ENCODE measurements around the gene MLXIP. TPM values are rescaled to one million over a fixed set of nuclear protein-coding genes. Genes with fewer than 3 reads are reported as not detected.

The MLXIP gene
- total RNA-seq, 1 experiment from 2014 or later: 46.3 TPM

DNA sequence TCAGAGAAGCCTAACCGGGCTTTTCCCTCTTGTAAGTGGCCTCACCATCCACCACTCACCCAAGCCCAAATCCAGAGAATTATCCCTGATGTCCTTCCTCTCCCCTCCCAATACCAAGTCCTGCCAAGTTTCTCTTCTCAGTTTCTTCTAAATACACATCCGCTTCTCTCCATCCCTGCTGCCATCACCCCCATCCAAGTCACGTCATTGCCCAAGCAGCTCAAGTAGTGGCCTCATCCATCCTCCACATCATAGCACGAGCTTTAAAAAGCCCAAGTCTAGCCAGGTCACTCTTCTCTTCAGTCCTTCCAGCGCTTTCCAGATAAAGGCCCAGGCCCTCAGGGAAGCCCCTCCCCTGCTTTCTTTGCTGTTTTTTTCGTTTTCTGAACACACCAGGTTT lies 70.1 kb downstream of the MLXIP start:
- no peaks in the 10 kb centered on the region for H3K79me2 ChIP-seq (ENCODE audit: insufficient read depth, low read length)
- no peaks in the 10 kb centered on the region for H3K9me2 ChIP-seq (ENCODE audit: insufficient read depth)
- intact Hi-C loops (cut with micrococcal nuclease): no loop called here
- no peaks in the 10 kb centered on the region for H3K4me1 ChIP-seq (ENCODE audit: control insufficient read depth in 1 of 2, insufficient read depth in 2 of 2, low read length in 2 of 2)
- H3K4me2 ChIP-seq (ENCODE audit: low read length): no peak overlapping the region
- no peak for DNase-seq (ENCODE audit: low read depth, low spot score)
- ChIA-PET RAD21 (ENCODE audit: low non-redundant PET in 1 of 2, low total read pairs in 2 of 2, uncharacterized antibody in 2 of 2, unreplicated experiment in 2 of 2) (no interaction called here), POLR2A (no interaction called here), CTCF (no interaction called here)
- no peak for ATAC-seq
- H2AFZ ChIP-seq (ENCODE audit: low read depth, low read length, poor library complexity, severe bottlenecking): no peak overlapping the region
- no peaks in the 10 kb centered on the region for H3K27me3 ChIP-seq (ENCODE audit: insufficient read depth, low read length)
- no peak overlapping the region for H3K4me3 ChIP-seq (replicated peaks in 1 of 2; ENCODE audit: low read depth in 1 of 2, low read length in 2 of 2)
- H3K9me3 ChIP-seq (ENCODE audit: control insufficient read depth in 1 of 2, insufficient read depth in 1 of 2, low read depth in 1 of 2, low read length in 2 of 2): no peaks in the 10 kb centered on the region
- H3K36me3 ChIP-seq (ENCODE audit: control insufficient read depth in 1 of 2, insufficient read depth in 2 of 2, low read length in 2 of 2): no peaks in the 10 kb centered on the region
- H4K20me1 ChIP-seq (ENCODE audit: insufficient read depth): no peaks in the 10 kb centered on the region
- no TSS peak for BruUV-seq (replicated peaks)
- H3K27ac ChIP-seq (ENCODE audit: low read depth, low read length): no peak overlapping the region
- no peak for TF ChIP-seq EZH2 (IDR thresholded peaks at IDR 0.05)
- TF ChIP-seq, protein P1, sequence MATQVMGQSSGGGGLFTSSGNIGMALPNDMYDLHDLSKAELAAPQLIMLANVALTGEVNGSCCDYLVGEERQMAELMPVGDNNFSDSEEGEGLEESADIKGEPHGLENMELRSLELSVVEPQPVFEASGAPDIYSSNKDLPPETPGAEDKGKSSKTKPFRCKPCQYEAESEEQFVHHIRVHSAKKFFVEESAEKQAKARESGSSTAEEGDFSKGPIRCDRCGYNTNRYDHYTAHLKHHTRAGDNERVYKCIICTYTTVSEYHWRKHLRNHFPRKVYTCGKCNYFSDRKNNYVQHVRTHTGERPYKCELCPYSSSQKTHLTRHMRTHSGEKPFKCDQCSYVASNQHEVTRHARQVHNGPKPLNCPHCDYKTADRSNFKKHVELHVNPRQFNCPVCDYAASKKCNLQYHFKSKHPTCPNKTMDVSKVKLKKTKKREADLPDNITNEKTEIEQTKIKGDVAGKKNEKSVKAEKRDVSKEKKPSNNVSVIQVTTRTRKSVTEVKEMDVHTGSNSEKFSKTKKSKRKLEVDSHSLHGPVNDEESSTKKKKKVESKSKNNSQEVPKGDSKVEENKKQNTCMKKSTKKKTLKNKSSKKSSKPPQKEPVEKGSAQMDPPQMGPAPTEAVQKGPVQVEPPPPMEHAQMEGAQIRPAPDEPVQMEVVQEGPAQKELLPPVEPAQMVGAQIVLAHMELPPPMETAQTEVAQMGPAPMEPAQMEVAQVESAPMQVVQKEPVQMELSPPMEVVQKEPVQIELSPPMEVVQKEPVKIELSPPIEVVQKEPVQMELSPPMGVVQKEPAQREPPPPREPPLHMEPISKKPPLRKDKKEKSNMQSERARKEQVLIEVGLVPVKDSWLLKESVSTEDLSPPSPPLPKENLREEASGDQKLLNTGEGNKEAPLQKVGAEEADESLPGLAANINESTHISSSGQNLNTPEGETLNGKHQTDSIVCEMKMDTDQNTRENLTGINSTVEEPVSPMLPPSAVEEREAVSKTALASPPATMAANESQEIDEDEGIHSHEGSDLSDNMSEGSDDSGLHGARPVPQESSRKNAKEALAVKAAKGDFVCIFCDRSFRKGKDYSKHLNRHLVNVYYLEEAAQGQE (IDR thresholded peaks at IDR 0.05; ENCODE audit: low read depth): no peak
- no peak for TF ChIP-seq CBX3 (IDR thresholded peaks at IDR 0.05; ENCODE audit: low read depth)
- no peak for TF ChIP-seq CEBPB (IDR thresholded peaks at IDR 0.05; ENCODE audit: low read depth)
- TF ChIP-seq, protein P2, sequence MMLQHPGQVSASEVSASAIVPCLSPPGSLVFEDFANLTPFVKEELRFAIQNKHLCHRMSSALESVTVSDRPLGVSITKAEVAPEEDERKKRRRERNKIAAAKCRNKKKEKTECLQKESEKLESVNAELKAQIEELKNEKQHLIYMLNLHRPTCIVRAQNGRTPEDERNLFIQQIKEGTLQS (IDR thresholded peaks at IDR 0.05): no peak
- TF ChIP-seq SRF (IDR thresholded peaks at IDR 0.05; ENCODE audit: low read depth): no peak
- TF ChIP-seq RAD21 (IDR thresholded peaks at IDR 0.05; ENCODE audit: low read depth): no peak
- H3K9ac ChIP-seq (ENCODE audit: low read length): no peak overlapping the region

Data from HCT116 (cell line).